ENCODE data around the gene ACSF2.

The ACSF2 gene

DNA sequence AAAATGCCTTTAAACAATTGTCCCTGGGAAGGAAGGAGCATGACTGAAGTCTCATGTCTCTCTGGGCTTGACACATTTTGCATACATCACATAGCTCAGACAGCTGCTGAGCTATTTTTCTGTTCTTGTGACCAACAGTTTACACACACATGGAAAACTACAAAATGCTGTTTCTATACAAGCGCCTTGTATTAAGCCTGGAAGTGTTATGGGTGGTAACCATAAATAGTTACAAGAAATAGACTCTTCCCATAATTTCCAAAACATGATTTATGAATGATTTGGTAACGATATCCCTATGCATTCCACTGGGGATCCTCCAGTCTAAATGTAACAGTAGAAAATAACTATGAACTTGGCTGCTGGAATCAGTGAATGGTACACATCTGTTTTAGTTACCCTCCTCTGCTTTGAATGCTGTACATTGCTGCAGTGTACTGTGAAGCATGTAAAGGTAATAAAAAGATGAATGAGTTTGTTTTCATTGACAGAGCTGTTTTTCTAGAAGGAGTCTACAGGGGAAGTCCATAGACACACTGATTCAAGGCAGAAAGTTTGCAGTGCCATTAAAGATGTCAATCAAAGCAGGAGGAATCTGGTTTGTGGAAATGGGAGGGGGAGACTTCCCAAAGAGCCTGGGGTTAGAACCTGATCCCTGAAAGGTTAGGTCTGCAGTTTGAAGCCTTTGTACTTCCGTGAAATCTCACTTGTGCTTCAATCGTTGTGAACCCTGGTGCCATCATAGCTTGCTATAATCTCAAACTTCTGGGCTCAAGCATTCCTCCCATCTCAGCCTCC is 5.0 kb downstream of the ACSF2 start:
- Histone ChIP-seq H3K36me3 (no peaks in the 10 kb centered on the region), H3K4me1 (ENCODE audit: control insufficient read depth in 1 of 2, insufficient read depth in 1 of 2, low read depth in 1 of 2, low read length in 1 of 2) (peaks cover 10 to 11% of the 10 kb centered on the region in 2 experiments), H3K9me3 (no peaks in the 10 kb centered on the region), H3K4me3 (ENCODE audit: low read depth in 1 of 2, low read length in 1 of 2) (no peak overlapping the region), H3K27ac (no peak overlapping the region), H3K27me3 (no peaks in the 10 kb centered on the region)
- TF ChIP-seq, protein P1, sequence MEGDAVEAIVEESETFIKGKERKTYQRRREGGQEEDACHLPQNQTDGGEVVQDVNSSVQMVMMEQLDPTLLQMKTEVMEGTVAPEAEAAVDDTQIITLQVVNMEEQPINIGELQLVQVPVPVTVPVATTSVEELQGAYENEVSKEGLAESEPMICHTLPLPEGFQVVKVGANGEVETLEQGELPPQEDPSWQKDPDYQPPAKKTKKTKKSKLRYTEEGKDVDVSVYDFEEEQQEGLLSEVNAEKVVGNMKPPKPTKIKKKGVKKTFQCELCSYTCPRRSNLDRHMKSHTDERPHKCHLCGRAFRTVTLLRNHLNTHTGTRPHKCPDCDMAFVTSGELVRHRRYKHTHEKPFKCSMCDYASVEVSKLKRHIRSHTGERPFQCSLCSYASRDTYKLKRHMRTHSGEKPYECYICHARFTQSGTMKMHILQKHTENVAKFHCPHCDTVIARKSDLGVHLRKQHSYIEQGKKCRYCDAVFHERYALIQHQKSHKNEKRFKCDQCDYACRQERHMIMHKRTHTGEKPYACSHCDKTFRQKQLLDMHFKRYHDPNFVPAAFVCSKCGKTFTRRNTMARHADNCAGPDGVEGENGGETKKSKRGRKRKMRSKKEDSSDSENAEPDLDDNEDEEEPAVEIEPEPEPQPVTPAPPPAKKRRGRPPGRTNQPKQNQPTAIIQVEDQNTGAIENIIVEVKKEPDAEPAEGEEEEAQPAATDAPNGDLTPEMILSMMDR (IDR thresholded peaks at IDR 0.05) = no peak

DNA sequence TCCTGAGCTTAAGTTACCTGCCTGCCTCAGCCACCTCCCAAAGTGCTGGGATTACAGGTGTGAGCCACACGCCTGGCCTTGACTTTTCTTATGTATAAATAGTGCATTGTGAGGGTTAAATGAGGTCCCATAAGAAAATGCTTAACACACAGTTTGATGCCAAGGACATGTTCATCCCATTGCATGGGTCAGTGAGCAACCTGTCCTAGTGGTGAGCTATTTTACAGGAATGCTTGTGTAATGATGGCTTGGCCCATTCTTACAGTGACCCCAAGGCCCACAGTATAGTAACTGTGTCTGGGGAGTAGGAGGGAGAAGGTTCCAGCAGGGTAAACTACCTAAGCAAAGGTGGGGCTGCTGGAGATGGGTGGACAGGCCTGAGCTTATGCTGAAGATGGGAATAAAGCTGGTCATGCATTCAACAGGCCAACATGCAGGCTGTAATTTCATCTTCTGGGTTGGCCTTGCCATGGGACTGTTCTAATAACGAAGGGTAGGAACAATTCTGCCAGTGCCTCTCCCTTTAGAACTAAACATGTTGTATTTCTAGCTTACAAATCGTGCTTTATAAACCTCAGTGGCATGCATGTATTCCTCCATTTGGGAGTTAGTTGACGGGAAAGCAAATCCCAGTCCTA is 6.2 kb downstream of the ACSF2 start:
- TF ChIP-seq, protein P1 (IDR thresholded peaks at IDR 0.05) = no peak
- peaks cover 0 to 2% of the 10 kb centered on the region in 2 experiments for H3K4me1 ChIP-seq (ENCODE audit: control insufficient read depth in 1 of 2, insufficient read depth in 1 of 2, low read depth in 1 of 2, low read length in 1 of 2)
- H3K9me3 ChIP-seq = no peaks in the 10 kb centered on the region
- H3K36me3 ChIP-seq = no peaks in the 10 kb centered on the region
- no peak overlapping the region for H3K4me3 ChIP-seq (ENCODE audit: low read depth in 1 of 2, low read length in 1 of 2)
- no peak overlapping the region for H3K27ac ChIP-seq
- no peaks in the 10 kb centered on the region for H3K27me3 ChIP-seq

DNA sequence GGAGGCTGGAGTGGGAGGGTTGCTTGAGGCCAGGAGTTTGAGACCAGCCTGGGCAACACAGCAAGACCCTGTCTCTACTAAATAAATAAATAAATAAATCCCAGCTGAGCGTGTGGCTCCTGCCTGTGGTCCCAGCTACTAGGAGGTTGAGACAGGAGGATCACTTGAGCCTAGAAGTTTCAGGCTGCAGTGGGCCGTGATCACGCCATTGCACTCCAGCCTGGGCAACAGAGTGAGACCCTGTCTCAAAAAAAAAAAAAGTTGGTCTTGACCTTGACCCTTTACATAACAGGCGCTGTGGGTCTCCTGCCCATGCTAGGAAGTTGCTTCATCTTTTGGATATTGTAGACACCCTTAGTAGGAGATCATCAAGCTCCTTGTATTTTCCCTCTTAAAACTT is 11.4 kb downstream of the ACSF2 start:
- no peaks in the 10 kb centered on the region for H3K4me1 ChIP-seq (ENCODE audit: control insufficient read depth in 1 of 2, insufficient read depth in 1 of 2, low read depth in 1 of 2, low read length in 1 of 2)
- no peaks in the 10 kb centered on the region for H3K36me3 ChIP-seq
- H3K9me3 ChIP-seq = no peaks in the 10 kb centered on the region
- H3K27me3 ChIP-seq = no peaks in the 10 kb centered on the region
- no peak overlapping the region for H3K27ac ChIP-seq
- H3K4me3 ChIP-seq (ENCODE audit: low read depth in 1 of 2, low read length in 1 of 2) = no peak overlapping the region
- TF ChIP-seq, protein P1 (IDR thresholded peaks at IDR 0.05) = no peak

DNA sequence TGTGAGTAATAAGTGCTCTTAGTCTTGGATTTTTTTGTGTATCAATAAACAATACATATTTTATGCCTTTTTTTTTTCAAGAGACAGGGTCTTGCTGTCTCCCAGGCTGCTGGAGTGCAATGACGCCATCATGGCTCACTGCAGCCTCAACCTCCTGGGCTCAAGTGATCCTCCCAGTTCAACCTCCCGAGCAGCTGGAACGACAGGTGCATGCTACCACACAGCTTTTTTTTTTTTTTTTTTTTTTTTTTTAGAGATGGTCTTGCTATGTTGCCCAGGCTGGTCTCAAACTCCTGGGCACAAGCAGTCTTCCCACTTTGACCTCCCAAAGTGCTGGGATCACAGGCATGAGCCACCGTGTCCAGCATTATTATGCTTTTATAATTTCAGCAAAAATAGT is 13.0 kb downstream of the ACSF2 start:
- TF ChIP-seq, protein P1 (IDR thresholded peaks at IDR 0.05) = no peak
- Histone ChIP-seq H3K27me3 (no peaks in the 10 kb centered on the region), H3K4me3 (ENCODE audit: low read depth in 1 of 2, low read length in 1 of 2) (no peak overlapping the region), H3K27ac (no peak overlapping the region), H3K9me3 (no peaks in the 10 kb centered on the region), H3K4me1 (ENCODE audit: control insufficient read depth in 1 of 2, insufficient read depth in 1 of 2, low read depth in 1 of 2, low read length in 1 of 2) (no peaks in the 10 kb centered on the region), H3K36me3 (no peaks in the 10 kb centered on the region)

DNA sequence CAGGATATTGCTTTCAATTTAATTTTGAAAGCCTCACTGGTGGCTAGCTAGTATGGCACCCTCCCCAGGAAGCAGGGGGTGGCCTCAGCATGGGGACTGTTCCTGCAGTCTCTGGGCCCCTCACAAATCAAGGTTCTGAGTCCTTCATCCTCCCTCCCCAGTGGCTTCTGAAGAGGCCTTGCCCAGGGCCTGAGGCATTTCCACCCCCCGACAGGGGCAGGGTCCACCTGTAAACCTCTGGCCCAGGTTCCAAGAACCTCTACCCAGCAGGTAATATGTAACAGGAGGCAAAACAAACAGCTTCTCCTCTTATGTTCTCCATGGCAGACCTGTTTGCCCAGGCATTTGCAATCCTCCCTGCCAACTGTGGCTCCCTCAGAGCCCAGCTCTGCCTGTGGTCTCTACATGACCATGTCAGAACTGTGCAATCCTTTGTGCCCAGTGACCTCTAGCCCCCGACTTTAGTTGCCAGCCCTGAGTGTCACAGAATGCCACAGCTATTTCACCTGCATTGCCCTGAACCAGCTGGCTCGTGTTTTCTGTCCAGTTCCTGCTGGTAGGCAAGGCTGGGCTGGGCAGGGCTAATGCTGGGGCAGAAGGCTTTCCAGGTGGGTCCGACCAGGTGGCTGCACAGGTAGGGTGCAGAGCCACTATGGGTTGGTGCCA is 14.3 kb downstream of the ACSF2 start:
- TF ChIP-seq, protein P1 (IDR thresholded peaks at IDR 0.05) = no peak
- Histone ChIP-seq H3K9me3 (no peaks in the 10 kb centered on the region), H3K27me3 (no peaks in the 10 kb centered on the region), H3K27ac (no peak overlapping the region), H3K36me3 (no peaks in the 10 kb centered on the region), H3K4me1 (ENCODE audit: control insufficient read depth in 1 of 2, insufficient read depth in 1 of 2, low read depth in 1 of 2, low read length in 1 of 2) (no peaks in the 10 kb centered on the region), H3K4me3 (ENCODE audit: low read depth in 1 of 2, low read length in 1 of 2) (no peak overlapping the region)
